GM23338 (cell line): ENCODE results near the gene GPN2. TPM values are rescaled to one million over a fixed set of nuclear protein-coding genes. Genes with fewer than 3 reads are reported as not detected.
"Not testable (repeated sequence)": the region's sequence is repeated elsewhere in the genome, so short reads cannot be mapped to it uniquely, and the experiment has no call there.

Experiments
- ATAC-seq: fragments of 200-7000 bp; cut with Tn5 transposase; 3 replicates; pipeline ENCODE4 v1.9.1; 2020
- DNase-seq: peaks from one replicate; pipeline ENCODE4 v3.0.0-alpha.2; 2015; ENCODE audit warnings: low spot score
- H2AFZ ChIP-seq: fragments of 200-600 bp; sonication (generic); 2 replicates; pipeline ENCODE4 v1.8.0; 2016; ENCODE audit warnings: antibody characterized with exemption, mild to moderate bottlenecking, moderate library complexity
- H3F3A ChIP-seq: fragments of 200-600 bp; sonication (generic); replicated peaks from 2 replicates; pipeline ENCODE4 v1.8.0; 2017; ENCODE audit warnings: antibody characterized with exemption, mixed run types, low read depth
- H3K27ac ChIP-seq: fragments of 200-600 bp; sonication (generic); 2 replicates; pipeline ENCODE4 v1.6.1; 2016; ENCODE audit warnings: low read depth
- H3K27me3 ChIP-seq: fragments of 200-600 bp; sonication (generic); 2 replicates; pipeline ENCODE4 v1.8.0; 2016; ENCODE audit warnings: mild to moderate bottlenecking, mixed run types, moderate library complexity; ENCODE audit not compliant: insufficient read depth
- H3K36me3 ChIP-seq: fragments of 200-600 bp; sonication (generic); 2 replicates; pipeline ENCODE4 v1.8.0; 2016; ENCODE audit warnings: mild to moderate bottlenecking; ENCODE audit not compliant: insufficient read depth
- H3K4me1 ChIP-seq: fragments of 200-600 bp; sonication (generic); 2 replicates; pipeline ENCODE4 v1.8.0; 2016; ENCODE audit warnings: mild to moderate bottlenecking, moderate library complexity; ENCODE audit not compliant: insufficient read depth
- H3K4me2 ChIP-seq: fragments of 200-600 bp; sonication (generic); 2 replicates; pipeline ENCODE4 v1.7.1; 2017; ENCODE audit warnings: mixed run types
- H3K4me3 ChIP-seq: fragments of 200-600 bp; sonication (generic); 2 replicates; pipeline ENCODE4 v1.6.1; 2016; ENCODE audit warnings: mixed run types
- H3K79me2 ChIP-seq: fragments of 200-600 bp; sonication (generic); replicated peaks from 2 replicates; pipeline ENCODE4 v1.8.0; 2017; ENCODE audit warnings: mild to moderate bottlenecking; ENCODE audit not compliant: insufficient read depth
- H3K9me2 ChIP-seq: fragments of 200-600 bp; sonication (generic); 2 replicates; pipeline ENCODE4 v1.8.0; 2017; ENCODE audit not compliant: insufficient read depth
- H4K20me1 ChIP-seq: fragments of 200-600 bp; sonication (generic); replicated peaks from 2 replicates; pipeline ENCODE4 v1.8.0; 2017; ENCODE audit warnings: mild to moderate bottlenecking; ENCODE audit not compliant: insufficient read depth
- H3K27ac Mint-ChIP-seq: 2 replicates; pipeline ENCODE4 v1.8.0; 2020; ENCODE audit warnings: inconsistent platforms, mild to moderate bottlenecking, moderate library complexity, mixed read lengths
- H3K27me3 Mint-ChIP-seq: 3 replicates; pipeline ENCODE4 v1.8.0; 2022; ENCODE audit warnings: low read depth, mild to moderate bottlenecking, moderate library complexity, mixed read lengths, inconsistent platforms; ENCODE audit not compliant: insufficient read depth, poor library complexity
- H3K36me3 Mint-ChIP-seq: 3 replicates; pipeline ENCODE4 v1.8.0; 2021; ENCODE audit warnings: low read depth, mild to moderate bottlenecking, inconsistent platforms, moderate library complexity, mixed read lengths
- H3K4me1 Mint-ChIP-seq: 3 replicates; pipeline ENCODE4 v1.8.0; 2020; ENCODE audit warnings: mild to moderate bottlenecking, inconsistent platforms, mixed read lengths
- H3K4me3 Mint-ChIP-seq: 3 replicates; pipeline ENCODE4 v1.8.0; 2021; ENCODE audit warnings: moderate library complexity, mild to moderate bottlenecking, inconsistent platforms, mixed read lengths
- H3K9me3 Mint-ChIP-seq: 3 replicates; pipeline ENCODE4 v1.8.0; 2020; ENCODE audit warnings: moderate library complexity, mild to moderate bottlenecking, inconsistent platforms, mixed read lengths
- CTCF ChIP-seq, 2 experiments: fragments of 200-600 bp in 1 of 2; sonication (generic) in 1 of 2; conservative IDR thresholded peaks; 2 replicates each; pipeline versions ENCODE4 v1.5.1 to v1.6.1; 2016 to 2017; ENCODE audit warnings: antibody characterized with exemption in 2 of 2, low read depth in 2 of 2, mild to moderate bottlenecking in 2 of 2, moderate library complexity in 1 of 2
- NANOG ChIP-seq: IDR thresholded peaks from 2 replicates; pipeline ENCODE4 v1.6.1; 2016; ENCODE audit warnings: antibody characterized with exemption, borderline replicate concordance
- REST ChIP-seq: IDR thresholded peaks from one replicate; pipeline ENCODE4 v1.6.1; 2018; ENCODE audit warnings: antibody characterized with exemption; ENCODE audit not compliant: unreplicated experiment
- ZNF114 ChIP-seq: fragments of 250-450 bp; sonication (Bioruptor Pico); IDR thresholded peaks from 2 replicates; pipeline ENCODE4 v1.5.0; 2020; ENCODE audit warnings: mild to moderate bottlenecking, moderate library complexity
- ZNF331 ChIP-seq: fragments of 250-450 bp; sonication (Bioruptor Pico); IDR thresholded peaks from 2 replicates; pipeline ENCODE4 v1.5.0; 2020; ENCODE audit warnings: low read depth, mild to moderate bottlenecking, moderate library complexity
- polyA plus RNA-seq: library from polyadenylated mRNA; unstranded; fragments of >200 nt; fragmentation: Nextera tagmentation; extraction: Ambion mirVana; gene quantifications from 2 replicates; pipeline ENCODE4 v1.2.1, GENCODE V29; 2016
- total RNA-seq: library from RNA; depleted of rRNA; stranded (reverse); fragments of >200 nt; shearing (Covaris generic); gene quantifications from 2 replicates; pipeline ENCODE4 v1.2.3, GENCODE V29; 2014

The GPN2 gene
- total and polyA plus RNA-seq, 2 experiments from 2014 or later: 10.1 to 19.4 TPM

- no peak overlapping the region for H3K4me2 ChIP-seq
- peaks cover 4% of the 10 kb centered on the region; the same call in 1 of the 2 replicates for H3K4me1 ChIP-seq
- peak; percentile 40; the same call in 2 of the 3 replicates for ATAC-seq
- H3K9me2 ChIP-seq: no peaks in the 10 kb centered on the region
- no peaks in the 10 kb centered on the region for H3K27me3 ChIP-seq
- peaks cover 7% of the 10 kb centered on the region; the same call in 2 of the 3 replicates for H3K4me1 Mint-ChIP-seq
- H2AFZ ChIP-seq: no peak overlapping the region
- peak; percentile 39 for DNase-seq
- TF ChIP-seq CTCF (conservative IDR thresholded peaks at IDR 0.05; ENCODE audit: low read depth in 2 of 2) (no peak), ZNF331 (CRISPR knock-in tag) (no peak), ZNF114 (no peak), REST (no peak), NANOG (no peak)
- no peaks in the 10 kb centered on the region for H3K9me3 Mint-ChIP-seq
- peaks cover 13% of the 10 kb centered on the region; the same call in 2 of the 3 replicates for H3K36me3 Mint-ChIP-seq
- H3K4me3 ChIP-seq: no peak overlapping the region
- peak overlapping the region; percentile 56 for H3K27ac ChIP-seq
- no peaks in the 10 kb centered on the region; the same call in none of the 2 replicates for H4K20me1 ChIP-seq
- H3K4me3 Mint-ChIP-seq: no peak overlapping the region
- peak overlapping the region; percentile 37; the same call in 1 of the 2 replicates for H3K27ac Mint-ChIP-seq
- H3F3A ChIP-seq: peaks cover 12% of the 10 kb centered on the region; the same call in 1 of the 2 replicates
- no peaks in the 10 kb centered on the region for H3K79me2 ChIP-seq
- peaks cover 2% of the 10 kb centered on the region for H3K27me3 Mint-ChIP-seq
- H3K36me3 ChIP-seq: 0 out of 2 replicates have a peak, but pooled peaks cover 9% of the 10 kb centered on the region
These were observed 15.2 kb downstream of the GPN2 start for GRCh38 chr1:26874896-26875295.

- not testable (repeated sequence) for H3K79me2 ChIP-seq, H3K27ac Mint-ChIP-seq, H3K36me3 Mint-ChIP-seq, H3K27me3 ChIP-seq, H3K9me2 ChIP-seq, H3K4me3 ChIP-seq, H3K36me3 ChIP-seq, H3F3A ChIP-seq, H3K4me3 Mint-ChIP-seq, H3K27me3 Mint-ChIP-seq, ATAC-seq, DNase-seq, H3K4me1 Mint-ChIP-seq, H3K9me3 Mint-ChIP-seq, H3K27ac ChIP-seq, H2AFZ ChIP-seq, H4K20me1 ChIP-seq, H3K4me2 ChIP-seq, H3K4me1 ChIP-seq
These were observed 17.0 kb downstream of the GPN2 start for GRCh38 chr1:26873097-26873496.
